GM21367 (cell line): ENCODE data around the gene PDCD1LG2.

ENCODE experiments used
- ATAC-seq: cut with Tn5 transposase; IDR thresholded peaks from one replicate; pipeline ENCODE4 v1.9.1; 2021; ENCODE audit not compliant: unreplicated experiment

Gene PDCD1LG2

DNA sequence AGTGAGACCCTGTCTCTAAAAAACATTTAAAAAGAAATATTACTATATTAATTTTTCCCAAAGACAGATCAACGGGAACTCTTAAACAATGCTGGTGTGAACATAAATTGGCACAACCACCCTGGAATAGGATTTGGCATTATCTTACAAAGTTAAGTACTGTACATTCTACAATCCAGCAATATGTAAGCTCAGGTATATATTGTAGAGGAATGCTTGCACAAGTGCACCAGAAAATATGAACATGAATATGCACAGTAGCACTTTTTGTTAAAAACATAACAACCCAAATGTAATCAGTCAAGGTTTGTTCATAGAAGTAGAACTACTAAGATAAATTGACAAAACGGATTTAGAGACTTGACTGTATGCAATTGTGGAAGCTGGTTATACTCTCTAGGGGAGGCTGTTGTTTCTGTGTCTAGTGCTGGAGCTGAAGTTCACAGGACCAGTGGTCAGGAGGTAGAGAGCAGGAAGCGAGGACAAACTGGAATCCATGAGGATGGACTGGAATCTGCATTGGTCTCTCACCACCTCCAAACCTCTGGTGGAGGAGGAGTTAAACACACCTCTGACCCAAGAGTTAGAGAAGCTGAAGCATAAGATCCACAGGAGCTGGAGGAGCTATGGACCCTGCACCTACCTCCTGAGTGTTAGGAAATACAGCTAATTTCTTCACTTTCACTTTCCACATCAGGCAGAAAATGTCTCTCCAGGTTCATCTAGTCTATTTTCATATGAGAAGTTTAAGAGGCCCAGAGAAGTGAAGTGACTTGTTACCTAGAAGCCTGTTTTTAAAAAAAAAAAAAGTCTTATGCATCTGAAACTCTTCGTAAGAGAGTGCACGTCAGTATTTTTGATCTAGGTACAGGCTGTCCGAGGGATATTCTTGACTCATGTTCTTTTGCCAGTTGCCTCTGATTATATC lies 98.2 kb downstream of the PDCD1LG2 start:
- ATAC-seq, result peak; percentile 65

DNA sequence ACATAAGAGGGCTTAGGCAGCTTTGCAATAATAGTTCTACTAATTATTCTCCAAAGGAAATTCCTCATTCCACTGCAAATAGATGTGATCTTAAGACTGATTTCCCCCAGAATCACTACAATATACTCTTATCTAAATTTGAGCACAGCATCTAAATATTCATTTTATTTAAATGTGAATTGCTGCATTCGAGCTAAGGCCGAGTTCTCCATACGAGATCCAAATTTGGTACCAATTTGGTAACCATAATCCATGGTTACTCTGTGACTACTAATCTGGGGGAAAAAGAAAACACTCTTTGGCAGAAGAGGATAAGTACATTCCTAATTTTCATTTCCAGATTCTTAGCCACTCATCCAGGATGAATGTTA lies 98.9 kb downstream of the PDCD1LG2 start:
- ATAC-seq, result no peak

DNA sequence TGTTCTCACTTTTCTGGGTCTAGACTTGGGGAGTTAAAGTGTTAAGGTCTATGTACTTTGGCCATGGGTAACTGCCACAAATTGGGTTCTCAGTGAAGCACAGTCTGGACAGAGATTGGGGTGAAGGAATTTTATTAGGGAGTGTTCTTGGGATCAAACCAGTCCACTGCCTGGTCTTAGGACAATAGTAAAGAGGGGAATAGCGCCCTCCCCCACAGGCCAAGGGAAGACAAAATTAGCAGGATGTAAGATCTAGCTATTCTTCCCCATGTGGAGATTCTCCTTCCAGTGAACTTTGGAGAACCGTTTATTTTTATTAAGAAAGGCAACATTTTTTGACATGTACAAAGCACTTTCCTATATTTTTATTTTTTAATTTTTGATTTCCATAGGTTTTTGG lies 100.2 kb downstream of the PDCD1LG2 start:
- ATAC-seq, result no peak

DNA sequence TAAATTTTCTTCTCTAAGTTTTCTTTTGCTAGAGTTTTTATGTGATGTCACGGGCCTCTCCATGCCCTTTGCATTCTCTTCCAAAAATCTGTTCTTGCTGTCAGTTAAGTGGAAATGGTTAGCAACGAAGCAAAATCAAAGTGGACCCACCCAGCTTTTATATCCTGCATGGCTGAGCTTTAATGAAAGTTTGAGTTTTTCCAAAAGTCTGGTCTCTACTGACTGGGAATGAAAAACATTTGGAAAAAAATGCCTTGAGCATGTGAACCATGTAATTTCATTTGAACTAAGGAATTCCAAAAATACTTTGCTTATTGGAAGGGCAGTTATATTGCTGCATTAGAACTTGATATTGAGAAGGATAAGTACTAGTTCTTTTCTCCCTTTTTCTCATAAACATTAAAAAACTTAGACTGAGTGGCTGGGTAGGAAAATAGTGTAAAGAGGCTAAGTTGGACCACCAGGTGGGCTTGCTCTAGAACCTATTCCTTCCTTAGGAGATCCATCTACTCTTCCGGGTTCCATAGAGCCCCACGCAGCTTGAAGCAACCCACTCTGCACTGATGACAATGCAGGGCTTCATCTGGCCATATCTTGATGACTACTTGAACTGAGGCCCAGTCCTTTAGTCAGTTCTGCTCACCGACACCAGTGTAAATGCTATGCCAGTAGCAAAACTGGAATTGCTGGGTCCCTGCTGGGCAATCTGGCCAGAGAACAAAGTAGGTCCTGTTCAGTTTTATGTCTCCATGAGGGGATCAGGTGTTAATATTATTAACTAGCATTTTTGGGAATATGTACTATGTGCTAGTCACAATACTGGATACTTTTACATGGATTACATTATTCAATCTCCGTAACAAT lies 101.2 kb downstream of the PDCD1LG2 start:
- ATAC-seq, result no peak

DNA sequence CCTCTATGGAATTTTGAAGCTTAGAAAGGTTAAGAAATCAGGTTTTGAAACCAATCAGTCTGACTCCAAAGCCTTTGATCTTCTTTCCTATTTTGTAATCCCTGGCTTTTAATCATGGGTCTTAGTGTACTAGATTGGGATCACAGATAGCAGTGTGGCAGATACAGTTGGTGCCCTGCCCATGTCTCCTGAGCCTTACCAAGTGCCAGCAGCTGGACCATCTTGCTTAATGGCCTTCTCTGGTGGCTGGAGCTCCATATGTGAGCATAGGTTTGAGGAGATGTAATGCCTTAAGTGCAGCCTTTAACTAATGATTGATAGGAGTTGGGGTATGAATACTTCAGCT lies 101.8 kb downstream of the PDCD1LG2 start:
- ATAC-seq, result no peak

DNA sequence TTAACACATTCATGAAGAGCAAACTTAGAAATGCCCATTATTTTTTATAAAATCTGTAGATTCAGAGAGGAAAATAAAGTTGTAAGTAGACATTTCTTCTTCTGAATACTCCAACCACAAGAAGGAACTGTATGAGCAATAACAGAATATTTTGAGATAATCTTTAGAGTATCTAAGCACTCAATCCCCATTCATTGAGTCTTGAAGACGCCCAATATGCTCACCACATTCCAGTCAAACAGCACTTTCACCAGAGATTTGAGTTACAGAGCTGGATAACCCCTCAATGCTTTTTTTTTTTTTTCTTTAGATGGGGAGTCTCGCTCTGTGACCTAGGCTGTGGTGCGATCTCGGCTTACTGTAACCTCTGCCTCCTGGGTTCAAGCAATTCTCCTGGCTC lies 103.9 kb downstream of the PDCD1LG2 start:
- ATAC-seq, result no peak

DNA sequence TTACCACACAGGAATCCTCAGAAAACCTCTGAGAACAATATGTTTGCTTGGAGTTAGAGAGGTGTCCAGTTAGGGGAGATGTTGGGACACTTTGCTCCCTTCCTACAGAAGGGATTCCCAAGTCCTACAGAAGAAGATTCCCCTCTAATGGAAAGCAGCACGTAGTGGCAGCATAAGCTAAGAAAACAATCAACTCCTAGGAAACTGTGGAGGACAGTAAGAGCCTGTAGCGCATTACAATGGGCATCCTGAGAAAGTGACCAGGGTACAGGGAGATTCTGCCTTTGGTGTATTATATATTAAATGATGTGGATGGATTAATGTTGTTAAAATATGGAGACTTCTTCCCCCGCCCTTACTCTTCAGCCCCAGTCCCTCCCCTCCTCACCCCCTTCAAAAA lies 104.7 kb downstream of the PDCD1LG2 start:
- no peak for ATAC-seq

DNA sequence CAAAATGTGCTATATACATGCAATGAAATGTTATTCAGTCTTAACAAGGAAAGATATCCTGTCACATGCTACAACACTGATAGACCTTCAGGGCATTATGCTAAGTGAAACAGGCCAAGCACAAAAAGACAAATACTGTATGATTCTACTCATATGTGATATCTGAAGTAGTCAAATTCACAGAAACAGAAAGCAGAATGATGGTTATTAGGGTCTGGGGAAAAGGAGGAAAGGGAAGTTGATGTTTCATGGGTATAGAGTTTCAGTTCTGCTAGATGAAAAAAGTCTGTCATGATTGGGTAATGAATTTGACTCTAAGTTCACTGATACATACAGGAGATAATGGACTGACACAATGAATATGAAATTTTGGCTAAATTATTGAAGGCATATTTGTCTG lies 107.4 kb downstream of the PDCD1LG2 start:
- peak; percentile 89 for ATAC-seq

DNA sequence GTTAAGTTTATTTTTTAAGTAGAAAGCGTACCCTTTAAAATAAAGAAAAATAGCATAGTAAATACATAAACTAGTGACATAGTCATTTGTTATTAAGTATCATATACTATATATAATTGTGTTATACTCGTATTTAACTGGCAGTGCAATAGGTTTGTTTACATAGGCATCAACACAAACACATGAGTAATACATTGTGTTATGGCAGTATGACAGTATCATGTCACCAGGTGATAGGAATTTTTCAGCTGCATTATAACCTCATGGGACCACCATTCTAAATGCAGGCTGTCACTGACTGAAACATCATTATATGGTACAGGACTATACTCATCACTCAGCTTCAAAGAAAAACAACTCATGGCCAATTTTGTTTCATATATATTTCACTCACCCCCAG lies 110.2 kb downstream of the PDCD1LG2 start:
- ATAC-seq, result no peak
